ENCODE data around the gene NAGPA. TPM values are rescaled to one million over a fixed set of nuclear protein-coding genes. Genes with fewer than 3 reads are reported as not detected.

NAGPA gene
- polyA plus RNA-seq, 1 of the 3 experiments (the other 2 are of a cell fraction) = 16.5 TPM

DNA sequence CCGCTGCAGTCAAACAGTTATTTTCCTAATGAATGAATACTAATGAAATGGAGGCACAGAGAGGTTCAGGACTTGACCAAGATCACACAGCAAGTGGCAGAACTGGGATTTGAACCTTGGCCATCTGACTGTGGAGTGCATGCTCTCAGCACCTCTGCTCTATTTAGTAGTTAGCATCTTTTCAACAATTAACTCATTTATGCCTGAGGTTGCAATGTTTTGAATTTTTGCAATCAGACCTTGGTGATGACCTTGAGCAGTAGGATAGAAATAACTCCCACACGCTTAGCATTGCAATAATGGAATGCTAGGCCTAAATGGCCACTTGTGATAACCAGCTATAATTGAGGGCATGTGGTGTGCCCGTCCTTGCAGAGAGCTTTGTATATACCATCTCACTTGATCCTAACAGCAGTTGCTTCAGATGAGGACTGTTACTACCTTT is 31.0 kb downstream of the NAGPA start:
- Histone ChIP-seq H3K4me2 (no peak overlapping the region), H3K9ac (no peak overlapping the region), H3K9me2 (no peaks in the 10 kb centered on the region), H3K79me2 (ENCODE audit: insufficient read depth) (no peaks in the 10 kb centered on the region), H3K27ac (ENCODE audit: low read depth in 2 of 2, low read length in 1 of 2) (no peak overlapping the region), H2AFZ (ENCODE audit: low read depth) (no peak overlapping the region), H3K4me1 (ENCODE audit: control insufficient read depth in 1 of 2, insufficient read depth in 2 of 2, low read depth in 1 of 2, low read length in 1 of 2) (no peaks in the 10 kb centered on the region), H3K9me3 (no peaks in the 10 kb centered on the region), H4K20me1 (ENCODE audit: insufficient read depth) (no peaks in the 10 kb centered on the region), H3K27me3 (ENCODE audit: insufficient read depth) (no peaks in the 10 kb centered on the region), H3K36me3 (replicated peaks in 1 of 2; ENCODE audit: control insufficient read depth in 1 of 2, insufficient read depth in 2 of 2, low read length in 1 of 2) (no peaks in the 10 kb centered on the region), H3K4me3 (ENCODE audit: low read depth in 2 of 2, low read length in 1 of 2) (no peak overlapping the region), H3F3A (replicated peaks; ENCODE audit: insufficient read depth) (no peaks in the 10 kb centered on the region)
- ChIA-PET CTCF (interaction anchor here (2.5 kb wide), 1 partner anchor 46 kb away, joined by 6 read pairs; no protein-coding TSS in a partner anchor), POLR2A (no interaction called here)
- TF ChIP-seq RCOR1 (IDR thresholded peaks at IDR 0.05; ENCODE audit: low read length) (no peak; the same call in 1 of the 2 replicates), SIN3A (IDR thresholded peaks at IDR 0.05; ENCODE audit: borderline replicate concordance, low read depth, low read length) (no peak), NFIC (IDR thresholded peaks at IDR 0.05; ENCODE audit: borderline replicate concordance) (no peak), CHD2 (IDR thresholded peaks at IDR 0.05; ENCODE audit: low read length, partially characterized antibody) (no peak)
- TF ChIP-seq, protein P1, sequence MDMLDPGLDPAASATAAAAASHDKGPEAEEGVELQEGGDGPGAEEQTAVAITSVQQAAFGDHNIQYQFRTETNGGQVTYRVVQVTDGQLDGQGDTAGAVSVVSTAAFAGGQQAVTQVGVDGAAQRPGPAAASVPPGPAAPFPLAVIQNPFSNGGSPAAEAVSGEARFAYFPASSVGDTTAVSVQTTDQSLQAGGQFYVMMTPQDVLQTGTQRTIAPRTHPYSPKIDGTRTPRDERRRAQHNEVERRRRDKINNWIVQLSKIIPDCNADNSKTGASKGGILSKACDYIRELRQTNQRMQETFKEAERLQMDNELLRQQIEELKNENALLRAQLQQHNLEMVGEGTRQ (IDR thresholded peaks at IDR 0.05; ENCODE audit: borderline replicate concordance, low read depth, low read length) = no peak
- WGBS (ENCODE audit: low lambda C conversion rate) = 48% methylated on average over 3 of the region's 3 CpGs
- no peak for DNase-seq

DNA sequence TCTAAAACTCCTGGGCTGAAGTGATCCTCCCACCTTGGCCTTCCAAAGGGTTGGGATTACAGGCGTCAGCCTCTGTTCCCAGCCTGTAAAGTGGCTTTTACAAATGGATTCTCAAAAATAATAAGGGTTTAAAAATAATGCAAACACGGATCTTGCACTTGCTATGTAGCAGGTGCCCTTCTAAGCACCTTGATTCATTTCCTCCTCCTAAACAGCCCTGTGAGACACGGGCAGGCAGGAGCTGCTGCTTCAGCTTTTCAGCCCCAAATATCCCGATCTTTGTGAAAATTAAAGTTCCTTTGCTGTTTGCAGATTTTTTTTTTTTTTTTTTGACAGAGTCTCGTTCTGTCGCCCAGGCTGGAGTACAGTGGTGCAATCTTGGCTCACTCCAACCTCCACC is 31.7 kb downstream of the NAGPA start:
- POLR2A ChIA-PET = no interaction called here
- TF ChIP-seq GABPA (IDR thresholded peaks at IDR 0.05; ENCODE audit: low read depth) (no peak), YY1 (IDR thresholded peaks at IDR 0.05; ENCODE audit: low read depth) (no peak), FOSL2 (IDR thresholded peaks at IDR 0.05; ENCODE audit: borderline replicate concordance, low read depth) (no peak), EP300 (IDR thresholded peaks at IDR 0.05; ENCODE audit: borderline replicate concordance in 1 of 2, low read depth in 1 of 2, low read length in 1 of 2) (no peak), JUND (IDR thresholded peaks at IDR 0.05) (no peak), PBX3 (IDR thresholded peaks at IDR 0.05) (no peak), NFIC (IDR thresholded peaks at IDR 0.05; ENCODE audit: borderline replicate concordance) (no peak), NRF1 (IDR thresholded peaks at IDR 0.05; ENCODE audit: low read depth, low read length) (no peak)
- TF ChIP-seq, protein P2, sequence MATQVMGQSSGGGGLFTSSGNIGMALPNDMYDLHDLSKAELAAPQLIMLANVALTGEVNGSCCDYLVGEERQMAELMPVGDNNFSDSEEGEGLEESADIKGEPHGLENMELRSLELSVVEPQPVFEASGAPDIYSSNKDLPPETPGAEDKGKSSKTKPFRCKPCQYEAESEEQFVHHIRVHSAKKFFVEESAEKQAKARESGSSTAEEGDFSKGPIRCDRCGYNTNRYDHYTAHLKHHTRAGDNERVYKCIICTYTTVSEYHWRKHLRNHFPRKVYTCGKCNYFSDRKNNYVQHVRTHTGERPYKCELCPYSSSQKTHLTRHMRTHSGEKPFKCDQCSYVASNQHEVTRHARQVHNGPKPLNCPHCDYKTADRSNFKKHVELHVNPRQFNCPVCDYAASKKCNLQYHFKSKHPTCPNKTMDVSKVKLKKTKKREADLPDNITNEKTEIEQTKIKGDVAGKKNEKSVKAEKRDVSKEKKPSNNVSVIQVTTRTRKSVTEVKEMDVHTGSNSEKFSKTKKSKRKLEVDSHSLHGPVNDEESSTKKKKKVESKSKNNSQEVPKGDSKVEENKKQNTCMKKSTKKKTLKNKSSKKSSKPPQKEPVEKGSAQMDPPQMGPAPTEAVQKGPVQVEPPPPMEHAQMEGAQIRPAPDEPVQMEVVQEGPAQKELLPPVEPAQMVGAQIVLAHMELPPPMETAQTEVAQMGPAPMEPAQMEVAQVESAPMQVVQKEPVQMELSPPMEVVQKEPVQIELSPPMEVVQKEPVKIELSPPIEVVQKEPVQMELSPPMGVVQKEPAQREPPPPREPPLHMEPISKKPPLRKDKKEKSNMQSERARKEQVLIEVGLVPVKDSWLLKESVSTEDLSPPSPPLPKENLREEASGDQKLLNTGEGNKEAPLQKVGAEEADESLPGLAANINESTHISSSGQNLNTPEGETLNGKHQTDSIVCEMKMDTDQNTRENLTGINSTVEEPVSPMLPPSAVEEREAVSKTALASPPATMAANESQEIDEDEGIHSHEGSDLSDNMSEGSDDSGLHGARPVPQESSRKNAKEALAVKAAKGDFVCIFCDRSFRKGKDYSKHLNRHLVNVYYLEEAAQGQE (IDR thresholded peaks at IDR 0.05; ENCODE audit: low read depth, low read length) = no peak
- Histone ChIP-seq H3K4me2 (no peak overlapping the region), H3K36me3 (replicated peaks in 1 of 2; ENCODE audit: control insufficient read depth in 1 of 2, insufficient read depth in 2 of 2, low read length in 1 of 2) (no peaks in the 10 kb centered on the region), H3K4me1 (ENCODE audit: control insufficient read depth in 1 of 2, insufficient read depth in 2 of 2, low read depth in 1 of 2, low read length in 1 of 2) (no peaks in the 10 kb centered on the region), H3K9ac (no peak overlapping the region), H3K4me3 (ENCODE audit: low read depth in 2 of 2, low read length in 1 of 2) (no peak overlapping the region), H3F3A (replicated peaks; ENCODE audit: insufficient read depth) (no peaks in the 10 kb centered on the region), H3K27me3 (ENCODE audit: insufficient read depth) (no peaks in the 10 kb centered on the region), H3K9me2 (no peaks in the 10 kb centered on the region), H4K20me1 (ENCODE audit: insufficient read depth) (no peaks in the 10 kb centered on the region), H3K27ac (ENCODE audit: low read depth in 2 of 2, low read length in 1 of 2) (no peak overlapping the region), H3K79me2 (ENCODE audit: insufficient read depth) (no peaks in the 10 kb centered on the region), H2AFZ (ENCODE audit: low read depth) (no peak overlapping the region), H3K9me3 (no peaks in the 10 kb centered on the region)
- CTCF ChIA-PET = interaction anchor here (2.5 kb wide), 1 partner anchor 46 kb away, joined by 6 read pairs; no protein-coding TSS in a partner anchor
- no peak for DNase-seq
- 45% methylated on average over 6 of the region's 6 CpGs for WGBS (ENCODE audit: low lambda C conversion rate)

All from SK-N-SH (cell line).